ENCODE results near the gene MAGI3.

DNA sequence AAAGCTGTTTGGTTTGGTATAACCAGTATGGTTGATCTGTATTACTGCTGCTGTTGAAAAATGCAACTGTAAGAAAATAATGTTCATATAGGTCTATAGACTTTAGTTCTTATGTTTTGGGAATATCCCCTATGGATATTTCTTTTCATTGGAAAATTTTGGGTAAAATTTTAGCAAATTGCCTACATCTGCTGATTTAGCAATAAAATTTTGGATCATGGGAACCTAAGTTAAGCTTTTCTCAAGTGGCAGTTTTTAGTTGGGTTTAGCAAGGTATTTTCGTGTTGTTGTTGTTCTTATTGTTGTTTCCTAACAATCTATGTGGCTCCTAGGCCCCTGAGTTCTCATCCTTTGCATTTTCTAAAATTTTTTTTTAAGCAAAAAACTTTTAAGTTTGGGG, 201.9 kb downstream of the MAGI3 start:
- no peak for TF ChIP-seq MYC (IDR thresholded peaks at IDR 0.05; ENCODE audit: low read depth, low read length)
- TF ChIP-seq, protein P1, sequence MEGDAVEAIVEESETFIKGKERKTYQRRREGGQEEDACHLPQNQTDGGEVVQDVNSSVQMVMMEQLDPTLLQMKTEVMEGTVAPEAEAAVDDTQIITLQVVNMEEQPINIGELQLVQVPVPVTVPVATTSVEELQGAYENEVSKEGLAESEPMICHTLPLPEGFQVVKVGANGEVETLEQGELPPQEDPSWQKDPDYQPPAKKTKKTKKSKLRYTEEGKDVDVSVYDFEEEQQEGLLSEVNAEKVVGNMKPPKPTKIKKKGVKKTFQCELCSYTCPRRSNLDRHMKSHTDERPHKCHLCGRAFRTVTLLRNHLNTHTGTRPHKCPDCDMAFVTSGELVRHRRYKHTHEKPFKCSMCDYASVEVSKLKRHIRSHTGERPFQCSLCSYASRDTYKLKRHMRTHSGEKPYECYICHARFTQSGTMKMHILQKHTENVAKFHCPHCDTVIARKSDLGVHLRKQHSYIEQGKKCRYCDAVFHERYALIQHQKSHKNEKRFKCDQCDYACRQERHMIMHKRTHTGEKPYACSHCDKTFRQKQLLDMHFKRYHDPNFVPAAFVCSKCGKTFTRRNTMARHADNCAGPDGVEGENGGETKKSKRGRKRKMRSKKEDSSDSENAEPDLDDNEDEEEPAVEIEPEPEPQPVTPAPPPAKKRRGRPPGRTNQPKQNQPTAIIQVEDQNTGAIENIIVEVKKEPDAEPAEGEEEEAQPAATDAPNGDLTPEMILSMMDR (IDR thresholded peaks at IDR 0.05; ENCODE audit: low read depth, low read length): no peak
- TF ChIP-seq, protein P2, sequence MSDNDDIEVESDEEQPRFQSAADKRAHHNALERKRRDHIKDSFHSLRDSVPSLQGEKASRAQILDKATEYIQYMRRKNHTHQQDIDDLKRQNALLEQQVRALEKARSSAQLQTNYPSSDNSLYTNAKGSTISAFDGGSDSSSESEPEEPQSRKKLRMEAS (IDR thresholded peaks at IDR 0.05; ENCODE audit: low read depth, low read length): no peak
